ENCODE results near the gene ALKBH8.

- TF ChIP-seq HMG20A (CRISPR knock-in tag; IDR thresholded peaks at IDR 0.05; ENCODE audit: borderline replicate concordance) (no peak), NR2F2 (IDR thresholded peaks at IDR 0.05; ENCODE audit: borderline replicate concordance, low read depth) (no peak), ZNF510 (CRISPR knock-in tag; IDR thresholded peaks at IDR 0.05; ENCODE audit: low read depth) (no peak), ZBTB43 (CRISPR knock-in tag; conservative IDR thresholded peaks at IDR 0.05) (no peak), STAT5B (CRISPR knock-in tag; IDR thresholded peaks at IDR 0.05) (no peak), FOXP1 (IDR thresholded peaks at IDR 0.05) (no peak), FOXP1 (CRISPR knock-in tag; IDR thresholded peaks at IDR 0.05) (no peak), CBX5 (CRISPR knock-in tag; IDR thresholded peaks at IDR 0.05; ENCODE audit: borderline replicate concordance) (no peak), CTCF (CRISPR knock-in tag; IDR thresholded peaks at IDR 0.05) (no peak)
Observed at GRCh38 chr11:107593951-107594350, 28.4 kb upstream of the ALKBH8 start.
